PFSK-1 (cell line): Measurements from ENCODE around the gene COL23A1.

Source experiments
- POLR2AphosphoS5 ChIP-seq: IDR thresholded peaks from 2 replicates; pipeline ENCODE4 v1.6.1; 2012; ENCODE audit warnings: low read depth, mild to moderate bottlenecking, control low read depth, low read length, moderate library complexity
- TF ChIP-seq, protein P1 (sequence below), 2 experiments: IDR thresholded peaks; 2 replicates each; pipeline versions ENCODE4 v1.6.1 to v1.8.0; 2011 to 2012; ENCODE audit warnings: low read depth in 2 of 2, low read length in 2 of 2, control low read depth in 1 of 2, inconsistent platforms in 1 of 2, mild to moderate bottlenecking in 1 of 2, moderate library complexity in 1 of 2; ENCODE audit not compliant: insufficient read depth in 1 of 2

DNA sequence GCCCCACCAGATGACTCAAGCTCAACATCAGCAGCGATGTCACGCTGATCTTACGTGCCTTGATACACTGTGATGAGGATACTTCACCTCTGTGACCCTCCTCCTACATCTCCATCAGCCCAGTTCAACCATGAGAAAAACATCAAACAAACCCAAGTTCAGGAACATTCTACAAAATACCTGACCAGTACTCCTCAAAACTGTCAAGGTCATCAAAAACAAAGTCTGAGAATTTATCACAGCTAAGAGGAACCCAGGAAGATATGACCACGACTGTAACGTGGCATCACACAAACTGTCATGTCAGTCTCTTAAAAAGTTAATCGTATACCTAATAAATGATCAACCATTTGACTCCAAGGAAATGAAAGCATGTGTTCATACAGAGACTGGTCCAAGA lies 90.8 kb downstream of the COL23A1 start:
- TF ChIP-seq POLR2AphosphoS5, result no peak
- TF ChIP-seq, protein P1, sequence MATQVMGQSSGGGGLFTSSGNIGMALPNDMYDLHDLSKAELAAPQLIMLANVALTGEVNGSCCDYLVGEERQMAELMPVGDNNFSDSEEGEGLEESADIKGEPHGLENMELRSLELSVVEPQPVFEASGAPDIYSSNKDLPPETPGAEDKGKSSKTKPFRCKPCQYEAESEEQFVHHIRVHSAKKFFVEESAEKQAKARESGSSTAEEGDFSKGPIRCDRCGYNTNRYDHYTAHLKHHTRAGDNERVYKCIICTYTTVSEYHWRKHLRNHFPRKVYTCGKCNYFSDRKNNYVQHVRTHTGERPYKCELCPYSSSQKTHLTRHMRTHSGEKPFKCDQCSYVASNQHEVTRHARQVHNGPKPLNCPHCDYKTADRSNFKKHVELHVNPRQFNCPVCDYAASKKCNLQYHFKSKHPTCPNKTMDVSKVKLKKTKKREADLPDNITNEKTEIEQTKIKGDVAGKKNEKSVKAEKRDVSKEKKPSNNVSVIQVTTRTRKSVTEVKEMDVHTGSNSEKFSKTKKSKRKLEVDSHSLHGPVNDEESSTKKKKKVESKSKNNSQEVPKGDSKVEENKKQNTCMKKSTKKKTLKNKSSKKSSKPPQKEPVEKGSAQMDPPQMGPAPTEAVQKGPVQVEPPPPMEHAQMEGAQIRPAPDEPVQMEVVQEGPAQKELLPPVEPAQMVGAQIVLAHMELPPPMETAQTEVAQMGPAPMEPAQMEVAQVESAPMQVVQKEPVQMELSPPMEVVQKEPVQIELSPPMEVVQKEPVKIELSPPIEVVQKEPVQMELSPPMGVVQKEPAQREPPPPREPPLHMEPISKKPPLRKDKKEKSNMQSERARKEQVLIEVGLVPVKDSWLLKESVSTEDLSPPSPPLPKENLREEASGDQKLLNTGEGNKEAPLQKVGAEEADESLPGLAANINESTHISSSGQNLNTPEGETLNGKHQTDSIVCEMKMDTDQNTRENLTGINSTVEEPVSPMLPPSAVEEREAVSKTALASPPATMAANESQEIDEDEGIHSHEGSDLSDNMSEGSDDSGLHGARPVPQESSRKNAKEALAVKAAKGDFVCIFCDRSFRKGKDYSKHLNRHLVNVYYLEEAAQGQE (IDR thresholded peaks at IDR 0.05; ENCODE audit: insufficient read depth in 1 of 2, low read depth in 2 of 2, low read length in 2 of 2), result no peak
